Activated naive CD4-positive, alpha-beta T cell treated with anti-CD3 and anti-CD28 coated beads for 36 hours (primary cell): ENCODE results near the gene NUDT19. TPM values are rescaled to one million over a fixed set of nuclear protein-coding genes. Genes with fewer than 3 reads are reported as not detected.
A peak's percentile ranks its signal among the peaks of the same experiment; 100 is the strongest.
"Not testable (repeated sequence)": the region's sequence is repeated elsewhere in the genome, so short reads cannot be mapped to it uniquely, and the experiment has no call there.

Experiments used
- CTCF ChIA-PET: fragments of 350-600 bp; sonication (Branson Sonifier 250); formaldehyde crosslinking; loops from one replicate; lab custom pipeline; 2021; ENCODE audit warnings: antibody characterized with exemption; lab: Charles Lee
- DNase-seq: peaks from one replicate; pipeline ENCODE4 v3.0.0-alpha.2; 2020
- H3K27ac Mint-ChIP-seq: one replicate; pipeline ENCODE4 v1.8.0; 2021; ENCODE audit warnings: mild to moderate bottlenecking, mixed read lengths
- H3K27me3 Mint-ChIP-seq: one replicate; pipeline ENCODE4 v1.8.0; 2021; ENCODE audit warnings: low read depth, mixed read lengths
- H3K36me3 Mint-ChIP-seq: one replicate; pipeline ENCODE4 v1.8.0; 2021; ENCODE audit warnings: low read depth, mixed read lengths
- H3K4me1 Mint-ChIP-seq: one replicate; pipeline ENCODE4 v1.8.0; 2021; ENCODE audit warnings: low read depth, mixed read lengths
- H3K4me3 Mint-ChIP-seq: one replicate; pipeline ENCODE4 v1.8.0; 2021; ENCODE audit warnings: mild to moderate bottlenecking, moderate library complexity, mixed read lengths
- H3K9me3 Mint-ChIP-seq: one replicate; pipeline ENCODE4 v1.8.0; 2021; ENCODE audit warnings: mixed read lengths
- intact Hi-C: fragments of 100-400 bp; cut with micrococcal nuclease; formaldehyde crosslinking; loops from one replicate; pipeline ENCODE4 v1.15.1; 2023
- total RNA-seq, 2 experiments: library from RNA; stranded (reverse); gene quantifications; one replicate each; pipeline ENCODE4 v1.2.3, GENCODE V29; 2021

Gene NUDT19
- total RNA-seq, 2 experiments from 2014 or later, result 11.9 to 13.6 TPM

DNA sequence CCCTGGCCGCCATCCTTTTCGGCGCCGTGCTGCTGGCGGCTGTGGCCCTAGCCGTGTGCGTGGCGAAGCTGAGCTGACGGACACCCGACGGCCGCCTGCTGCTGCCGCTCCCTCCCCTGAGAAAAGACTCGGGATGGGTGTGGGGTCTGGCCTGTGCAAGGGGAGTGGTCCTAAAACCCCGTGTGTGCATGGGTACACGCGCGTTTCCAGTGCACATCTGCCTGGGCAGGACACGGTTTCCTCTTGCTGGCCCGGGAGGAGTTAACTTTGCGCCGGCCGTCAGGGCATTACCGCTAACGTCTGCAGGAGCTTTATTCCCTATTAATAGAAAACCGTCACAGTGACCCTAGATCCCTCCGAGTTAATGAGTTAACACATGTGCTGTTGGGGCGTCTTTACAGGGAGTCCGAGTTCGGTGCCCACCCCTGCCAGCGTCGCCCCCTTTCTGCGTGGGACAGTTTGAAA is 14.7 kb upstream of the NUDT19 start:
- CTCF ChIA-PET, result interaction anchor here (0.6 to 1.2 kb wide), 2 partner anchors 15 to 627 kb away, joined by 3 to 4 read pairs; partner anchors contain the start of gene NUDT19
- intact Hi-C loops, result loop anchor here (5.0 kb wide), 3 partner anchors 80 to 500 kb away; partner anchors contain the start of gene DPY19L3
- peak overlapping the region; percentile 19 for H3K4me3 Mint-ChIP-seq
- H3K9me3 Mint-ChIP-seq, result no peaks in the 10 kb centered on the region
- no peak for DNase-seq
- peaks cover 14% of the 10 kb centered on the region for H3K27me3 Mint-ChIP-seq
- peaks cover 20% of the 10 kb centered on the region for H3K4me1 Mint-ChIP-seq
- no peaks in the 10 kb centered on the region for H3K36me3 Mint-ChIP-seq
- H3K27ac Mint-ChIP-seq, result no peak overlapping the region

GRCh38 chr19:32677657-32678056 is 14.0 kb upstream of the NUDT19 start:
- intact Hi-C loops, result loop anchor here (5.0 kb wide), 3 partner anchors 80 to 500 kb away; partner anchors contain the start of gene DPY19L3
- H3K4me3 Mint-ChIP-seq, result peak overlapping the region; percentile 19
- CTCF ChIA-PET, result interaction anchor here (0.6 kb wide), 1 partner anchor 626 kb away, joined by 3 read pairs; no protein-coding TSS in a partner anchor
- DNase-seq, result no peak
- H3K27me3 Mint-ChIP-seq, result peaks cover 14% of the 10 kb centered on the region
- no peaks in the 10 kb centered on the region for H3K36me3 Mint-ChIP-seq
- H3K9me3 Mint-ChIP-seq, result no peaks in the 10 kb centered on the region
- peaks cover 16% of the 10 kb centered on the region for H3K4me1 Mint-ChIP-seq
- no peak overlapping the region for H3K27ac Mint-ChIP-seq

- intact Hi-C loops, result no loop called here
- CTCF ChIA-PET, result no interaction called here
- no peaks in the 10 kb centered on the region for H3K36me3 Mint-ChIP-seq
Measured at GRCh38 chr19:32680986-32681385, 10.6 kb upstream of the NUDT19 start.

GRCh38 chr19:32682317-32682716 is 9.3 kb upstream of the NUDT19 start:
- no peak overlapping the region for H3K4me3 Mint-ChIP-seq
- no peak for DNase-seq
- H3K36me3 Mint-ChIP-seq, result no peaks in the 10 kb centered on the region
- intact Hi-C loops, result no loop called here
- no peaks in the 10 kb centered on the region for H3K4me1 Mint-ChIP-seq
- CTCF ChIA-PET, result no interaction called here
- H3K27ac Mint-ChIP-seq, result no peak overlapping the region
- H3K9me3 Mint-ChIP-seq, result no peaks in the 10 kb centered on the region
- peaks cover 8% of the 10 kb centered on the region for H3K27me3 Mint-ChIP-seq

More at GRCh38 chr19:32680986-32681385, 10.6 kb upstream of the NUDT19 start:
- Mint-ChIP-seq H3K4me1 (peaks cover 5% of the 10 kb centered on the region), H3K27me3 (peaks cover 14% of the 10 kb centered on the region), H3K4me3 (no peak overlapping the region), H3K9me3 (no peaks in the 10 kb centered on the region), H3K27ac (no peak overlapping the region)
- no peak for DNase-seq

- Mint-ChIP-seq H3K4me1 (peaks cover 18% of the 10 kb centered on the region), H3K9me3 (no peaks in the 10 kb centered on the region), H3K36me3 (no peaks in the 10 kb centered on the region), H3K27me3 (no peaks in the 10 kb centered on the region), H3K27ac (no peak overlapping the region), H3K4me3 (no peak overlapping the region)
- intact Hi-C loops, result no loop called here
- CTCF ChIA-PET, result no interaction called here
- DNase-seq, result no peak
Measured at GRCh38 chr19:32686847-32687475, 4.7 kb upstream of the NUDT19 start.

- Mint-ChIP-seq H3K4me1 (peaks cover 18% of the 10 kb centered on the region), H3K9me3 (no peaks in the 10 kb centered on the region), H3K4me3 (no peak overlapping the region), H3K36me3 (peaks cover under 1% of the 10 kb centered on the region), H3K27me3 (no peaks in the 10 kb centered on the region), H3K27ac (no peak overlapping the region)
- DNase-seq, result no peak
- intact Hi-C loops, result no loop called here
- CTCF ChIA-PET, result no interaction called here
Measured at GRCh38 chr19:32687681-32688080, 3.9 kb upstream of the NUDT19 start.

DNA sequence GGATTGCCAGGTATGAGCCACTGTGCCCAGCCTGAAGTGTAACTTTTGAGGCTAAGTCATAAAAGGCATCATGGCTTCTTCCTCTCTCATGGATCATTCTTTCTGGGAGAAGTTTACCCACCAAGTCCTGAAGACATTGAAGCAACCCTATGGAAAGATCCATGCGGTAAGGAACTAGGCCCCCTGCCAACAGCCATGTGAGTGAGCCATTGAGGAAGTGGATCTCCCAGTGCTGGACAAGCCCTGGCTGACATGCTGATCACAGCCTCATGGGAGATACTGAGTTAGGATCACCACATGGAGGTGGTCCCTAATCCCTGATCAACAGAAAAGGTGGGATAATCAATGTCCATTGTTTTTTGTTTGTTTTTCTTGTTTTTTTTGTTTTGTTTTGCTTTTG is 3.3 kb upstream of the NUDT19 start:
- CTCF ChIA-PET, result interaction anchor here (0.7 kb wide), 1 partner anchor 9 kb away, joined by 3 read pairs; no protein-coding TSS in a partner anchor
- Mint-ChIP-seq H3K27me3 (no peaks in the 10 kb centered on the region), H3K4me1 (peaks cover 23% of the 10 kb centered on the region), H3K27ac (no peak overlapping the region), H3K4me3 (no peak overlapping the region), H3K9me3 (no peaks in the 10 kb centered on the region), H3K36me3 (peaks cover 7% of the 10 kb centered on the region)
- intact Hi-C loops, result no loop called here
- DNase-seq, result no peak

DNA sequence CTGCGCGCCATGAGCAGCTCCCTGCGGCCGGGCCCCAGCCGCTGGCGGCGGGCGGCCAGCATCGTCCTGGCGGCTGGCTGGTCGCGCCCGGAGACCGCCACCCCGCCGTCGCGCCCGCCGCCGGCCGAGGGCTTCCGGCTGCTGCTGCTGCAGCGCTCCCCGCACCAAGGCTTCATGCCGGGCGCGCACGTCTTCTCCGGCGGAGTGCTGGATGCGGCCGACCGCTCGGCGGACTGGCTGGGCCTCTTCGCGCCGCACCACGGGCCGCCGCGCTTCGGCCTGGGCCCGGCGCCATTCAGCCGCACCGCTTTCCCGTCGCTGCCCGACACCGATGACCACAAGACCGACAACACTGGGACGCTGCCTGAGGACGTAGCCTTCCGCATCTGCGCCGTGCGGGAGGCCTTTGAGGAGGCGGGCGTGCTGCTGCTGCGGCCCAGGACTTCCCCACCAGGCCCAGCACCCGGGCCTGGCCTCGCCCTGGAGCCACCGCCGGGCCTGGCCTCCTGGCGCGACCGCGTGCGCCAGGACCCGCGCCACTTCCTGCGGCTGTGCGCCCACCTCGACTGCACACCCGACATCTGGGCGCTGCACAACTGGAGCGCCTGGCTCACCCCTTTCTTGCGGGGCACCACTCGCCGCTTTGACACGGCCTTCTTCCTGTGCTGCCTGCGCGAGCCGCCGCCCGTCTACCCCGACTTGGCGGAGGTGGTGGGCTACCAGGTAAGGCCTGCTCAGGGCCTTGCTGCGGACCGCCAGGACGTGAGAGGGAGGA is 518 bp downstream of the NUDT19 start:
- DNase-seq, result peak; percentile 69
- Mint-ChIP-seq H3K4me3 (peak overlapping the region; percentile 93), H3K9me3 (no peaks in the 10 kb centered on the region), H3K36me3 (peaks cover 29% of the 10 kb centered on the region), H3K27ac (no peak overlapping the region), H3K4me1 (peaks cover 56% of the 10 kb centered on the region), H3K27me3 (no peaks in the 10 kb centered on the region)
- intact Hi-C loops, result loop anchor here (1.0 to 5.0 kb wide), 13 partner anchors 17 to 1480 kb away; partner anchors contain the start of genes ANKRD27, CEBPG, FAAP24 and GPATCH1
- CTCF ChIA-PET, result interaction anchor here (1.1 kb wide), 1 partner anchor 16 kb away, joined by 4 read pairs; no protein-coding TSS in a partner anchor

DNA sequence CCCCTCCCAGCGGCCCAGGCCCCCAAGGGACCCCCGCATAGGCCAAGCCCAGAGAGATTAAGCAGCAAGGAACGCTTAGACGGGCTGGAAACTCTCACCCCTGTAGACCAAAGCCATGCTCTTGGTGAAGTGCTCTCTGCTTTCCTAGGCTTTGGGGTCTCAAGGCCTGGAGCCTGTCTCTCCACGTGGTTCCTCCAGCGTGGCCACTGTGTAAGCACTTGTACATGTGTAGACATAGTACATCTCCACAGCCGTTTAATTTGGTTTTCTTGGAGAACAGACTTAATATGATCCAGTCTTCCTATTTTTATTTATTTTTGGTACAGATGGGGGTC is 1.1 kb downstream of the NUDT19 start:
- Mint-ChIP-seq H3K4me3 (peak overlapping the region; percentile 93), H3K27me3 (no peaks in the 10 kb centered on the region), H3K4me1 (peaks cover 61% of the 10 kb centered on the region), H3K36me3 (peaks cover 35% of the 10 kb centered on the region), H3K27ac (peak overlapping the region; percentile 80), H3K9me3 (no peaks in the 10 kb centered on the region)
- peak; percentile 23 for DNase-seq
- CTCF ChIA-PET, result no interaction called here
- intact Hi-C loops, result loop anchor here (1.0 to 5.0 kb wide), 9 partner anchors 16 to 1480 kb away; partner anchors contain the start of genes CEBPG, LSM14A, PDCD5 and RHPN2

DNA sequence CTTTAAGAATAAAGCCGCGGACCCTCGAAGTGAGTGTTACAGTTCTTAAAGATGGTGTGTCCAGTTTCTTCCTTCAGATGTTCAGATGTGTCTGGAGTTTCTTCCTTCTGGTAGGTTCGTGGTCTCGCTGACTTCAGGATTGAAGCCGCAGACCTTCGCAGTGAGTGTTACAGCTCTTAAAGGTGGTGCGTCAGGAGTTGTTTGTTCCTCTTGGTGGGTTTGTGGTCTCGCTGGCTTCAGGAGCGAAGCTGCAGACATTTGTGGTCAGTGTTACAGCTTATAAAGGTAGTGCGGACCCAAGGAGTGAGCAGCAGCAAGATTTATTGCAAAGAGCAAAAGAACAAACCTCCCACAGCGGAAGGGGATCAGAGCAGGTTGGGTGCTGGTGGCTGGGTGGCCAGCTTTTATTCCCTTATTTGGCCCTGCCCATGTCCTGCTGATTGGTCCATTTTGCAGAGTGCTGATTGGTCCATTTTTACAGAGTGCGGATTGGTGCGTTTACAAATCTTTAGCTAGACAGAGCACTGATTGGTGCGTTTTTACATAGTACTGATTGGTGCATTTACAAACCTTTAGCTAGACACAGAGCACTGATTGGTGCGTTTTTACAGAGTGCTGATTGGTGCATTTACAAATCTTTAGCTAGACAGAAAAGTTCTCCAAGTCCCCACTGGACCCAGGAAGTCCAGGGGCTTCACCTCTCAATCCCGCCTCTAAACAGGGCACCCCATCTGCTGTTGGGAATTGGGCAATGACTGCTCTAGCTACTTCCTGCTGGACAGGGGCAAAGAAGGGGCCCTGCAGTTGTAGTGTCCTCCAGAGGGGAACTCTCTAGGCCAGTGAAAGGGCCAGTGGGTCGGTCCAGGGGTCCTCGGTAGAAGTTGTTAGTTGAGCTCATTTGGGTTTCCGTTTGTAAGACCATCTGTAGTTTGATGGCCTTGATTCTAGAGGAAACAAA is 1.8 kb downstream of the NUDT19 start:
- CTCF ChIA-PET, result interaction anchor here (0.6 to 0.7 kb wide), 2 partner anchors 32 to 278 kb away, joined by 3 read pairs; partner anchors contain the start of gene CEP89
- not testable (repeated sequence) for H3K27me3 Mint-ChIP-seq, H3K9me3 Mint-ChIP-seq
- DNase-seq, result peak; percentile 67
- Mint-ChIP-seq H3K4me3 (peak overlapping the region; percentile 93), H3K36me3 (peaks cover 42% of the 10 kb centered on the region), H3K4me1 (peaks cover 68% of the 10 kb centered on the region), H3K27ac (peak overlapping the region; percentile 80)
- intact Hi-C loops, result loop anchor here (1.0 to 5.0 kb wide), 7 partner anchors 15 to 1479 kb away; partner anchors contain the start of genes CEBPG, LSM14A, PDCD5 and RHPN2

GRCh38 chr19:32694316-32694715 is 2.7 kb downstream of the NUDT19 start:
- peak overlapping the region; percentile 93 for H3K4me3 Mint-ChIP-seq
- CTCF ChIA-PET, H3K9me3 Mint-ChIP-seq, H3K27me3 Mint-ChIP-seq, DNase-seq: not testable (repeated sequence)
- peaks cover 51% of the 10 kb centered on the region for H3K36me3 Mint-ChIP-seq
- peaks cover 70% of the 10 kb centered on the region for H3K4me1 Mint-ChIP-seq
- H3K27ac Mint-ChIP-seq, result peak overlapping the region; percentile 14
- intact Hi-C loops, result loop anchor here (5.0 kb wide), 6 partner anchors 112 to 1478 kb away; partner anchors contain the start of genes CEBPG, LSM14A, PDCD5 and RHPN2
